HepG2 (cell line): ENCODE results near the gene NLRX1. TPM values are rescaled to one million over a fixed set of nuclear protein-coding genes. Genes with fewer than 3 reads are reported as not detected.

Experiments
- FUBP1 ChIP-seq: sonication (generic); formaldehyde crosslinking; IDR thresholded peaks from 2 replicates; pipeline ENCODE4 v1.5.1; 2020; ENCODE audit warnings: missing genetic modification reagents, mild to moderate bottlenecking, borderline replicate concordance
- HES4 ChIP-seq: sonication (generic); formaldehyde crosslinking; IDR thresholded peaks from 2 replicates; pipeline ENCODE4 v1.9.0; 2021; ENCODE audit warnings: mild to moderate bottlenecking, missing genetic modification reagents, borderline replicate concordance
- IRF9 ChIP-seq: sonication (generic); formaldehyde crosslinking; IDR thresholded peaks from 2 replicates; pipeline ENCODE4 v1.8.0; 2022; ENCODE audit warnings: missing genetic modification reagents, mild to moderate bottlenecking, borderline replicate concordance
- KMT2B ChIP-seq: IDR thresholded peaks from 2 replicates; pipeline ENCODE4 v1.6.1; 2016; ENCODE audit warnings: missing genetic modification reagents, missing compliant biosample characterization
- MYC ChIP-seq: sonication (generic); formaldehyde crosslinking; IDR thresholded peaks from 2 replicates; pipeline ENCODE4 v1.9.0; 2021; ENCODE audit warnings: missing genetic modification reagents, borderline replicate concordance
- PHB2 ChIP-seq: fragments of 450-650 bp; IDR thresholded peaks from 2 replicates; pipeline ENCODE4 v1.6.1; 2018; ENCODE audit not compliant: partially characterized antibody
- POLR2AphosphoS5 ChIP-seq: IDR thresholded peaks from 2 replicates; pipeline ENCODE4 v1.6.1; 2012; ENCODE audit warnings: low read depth, low read length
- PPARG ChIP-seq: conservative IDR thresholded peaks from 2 replicates; pipeline ENCODE4 v1.6.1; 2016; ENCODE audit warnings: missing biosample characterization, missing genetic modification reagents
- REXO4 ChIP-seq: sonication (generic); formaldehyde crosslinking; IDR thresholded peaks from 2 replicates; pipeline ENCODE4 v1.8.0; 2022; ENCODE audit warnings: missing genetic modification reagents, mild to moderate bottlenecking, borderline replicate concordance
- SOX6 ChIP-seq, 2 experiments: fragments of 450-650 bp in 1 of 2; sonication (generic) in 1 of 2; formaldehyde crosslinking in 1 of 2; IDR thresholded peaks; 2 replicates each; pipeline versions ENCODE4 v1.4.0 to v1.6.1; 2017 to 2020; ENCODE audit warnings: antibody characterized with exemption in 1 of 2, mild to moderate bottlenecking in 1 of 2, missing genetic modification reagents in 1 of 2
- TAF15 ChIP-seq: fragments of 200-400 bp; formaldehyde crosslinking; IDR thresholded peaks from one replicate; pipeline ENCODE4 v1.6.1; 2018; ENCODE audit warnings: mild to moderate bottlenecking, low read depth, low read length; ENCODE audit not compliant: poor library complexity, severe bottlenecking
- ZNF160 ChIP-seq: sonication (generic); formaldehyde crosslinking; IDR thresholded peaks from 2 replicates; pipeline ENCODE4 v1.8.0; 2022; ENCODE audit warnings: mild to moderate bottlenecking, inconsistent platforms, missing genetic modification reagents
- ZNF253 ChIP-seq: sonication (generic); formaldehyde crosslinking; IDR thresholded peaks from 2 replicates; pipeline ENCODE4 v1.8.0; 2022; ENCODE audit warnings: mild to moderate bottlenecking, missing genetic modification reagents, borderline replicate concordance
- ZNF407 ChIP-seq: sonication (generic); formaldehyde crosslinking; IDR thresholded peaks from one replicate; pipeline ENCODE4 v1.5.1; 2020; ENCODE audit warnings: mild to moderate bottlenecking, missing genetic modification reagents; ENCODE audit errors: not compliant biosample characterization
- ZNF580 ChIP-seq: IDR thresholded peaks from 2 replicates; pipeline ENCODE4 v1.6.1; 2016; ENCODE audit warnings: low read depth, borderline replicate concordance
- ZNF720 ChIP-seq: sonication (generic); formaldehyde crosslinking; IDR thresholded peaks from 2 replicates; pipeline ENCODE4 v1.4.0; 2020; ENCODE audit warnings: missing genetic modification reagents
- ZNF772 ChIP-seq: sonication (generic); formaldehyde crosslinking; IDR thresholded peaks from 2 replicates; pipeline ENCODE4 v1.5.0; 2020; ENCODE audit warnings: mild to moderate bottlenecking, missing genetic modification reagents
- polyA plus RNA-seq, 8 experiments: library from polyadenylated mRNA; depleted of rRNA in 3 of 8; stranded (reverse) in 7 of 8; unstranded in 1 of 8; fragments of >200 nt; fragmentation: Illumina TruSeq in 4 of 8; extraction: Trizol in 4 of 8; gene quantifications; 2 replicates each; pipeline versions ENCODE4 v1.2.1 to v1.2.3, GENCODE V29; 2011 to 2016; ENCODE audit warnings: low read depth in 4 of 8, missing spikeins in 1 of 8, mixed read lengths in 1 of 8; ENCODE audit not compliant: insufficient read depth in 1 of 8
- total RNA-seq, 5 experiments: library from RNA; depleted of rRNA; stranded (reverse); fragments of >200 nt; fragmentation: Illumina TruSeq; extraction: Trizol; gene quantifications; 2 replicates each; pipeline ENCODE4 v1.2.3, GENCODE V29; 2016; ENCODE audit warnings: low read depth in 1 of 5

NLRX1 gene
- total and polyA plus RNA-seq, 2 of the 13 experiments (the other 11 are each of a cell fraction or from before 2014, with no cell fraction given), result 8.7 to 11.0 TPM

GRCh38 chr11:119121811-119122124, 46.8 kb upstream of the NLRX1 start (continued):
- TF ChIP-seq IRF9 (CRISPR knock-in tag) (no peak), PHB2 (no peak), ZNF160 (CRISPR knock-in tag) (no peak), REXO4 (CRISPR knock-in tag) (no peak), HES4 (CRISPR knock-in tag) (no peak), PPARG (CRISPR knock-in tag) (0 out of 2 replicates have a peak, but pooled peaks have one; percentile 7), TAF15 (no peak), ZNF253 (CRISPR knock-in tag) (no peak), ZNF580 (CRISPR knock-in tag) (0 out of 2 replicates have a peak, but pooled peaks have one; percentile 2), ZNF720 (CRISPR knock-in tag) (no peak), ZNF407 (CRISPR knock-in tag) (no peak), ZNF772 (CRISPR knock-in tag) (no peak), SOX6 (IDR thresholded peaks at IDR 0.05) (no peak), SOX6 (CRISPR knock-in tag; IDR thresholded peaks at IDR 0.05) (peak; percentile 31; the same call in 1 of the 2 replicates), MYC (CRISPR knock-in tag) (no peak), FUBP1 (CRISPR knock-in tag) (no peak), POLR2AphosphoS5 (no peak), KMT2B (CRISPR knock-in tag) (no peak)
